Measurements from ENCODE around the gene ANO3.

DNA sequence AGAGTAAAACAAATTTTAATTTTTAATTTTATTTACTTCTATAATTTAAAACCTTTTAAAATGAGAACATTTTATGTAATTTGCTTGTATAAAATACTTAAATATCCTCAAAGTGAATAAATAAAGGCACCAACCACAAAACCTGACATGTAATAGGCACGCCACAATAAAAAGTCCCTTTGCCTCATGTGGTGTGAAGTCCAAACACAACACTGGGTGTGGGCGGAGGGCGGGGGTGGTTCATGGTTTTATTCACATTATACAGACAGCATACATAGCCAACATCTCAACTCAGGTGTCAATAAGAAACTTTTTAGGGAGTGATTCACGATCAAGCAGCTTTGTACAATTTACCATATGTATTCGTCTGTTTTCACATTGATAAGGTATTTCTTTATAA, 107.9 kb downstream of the ANO3 start:
- TF ChIP-seq, protein P1, sequence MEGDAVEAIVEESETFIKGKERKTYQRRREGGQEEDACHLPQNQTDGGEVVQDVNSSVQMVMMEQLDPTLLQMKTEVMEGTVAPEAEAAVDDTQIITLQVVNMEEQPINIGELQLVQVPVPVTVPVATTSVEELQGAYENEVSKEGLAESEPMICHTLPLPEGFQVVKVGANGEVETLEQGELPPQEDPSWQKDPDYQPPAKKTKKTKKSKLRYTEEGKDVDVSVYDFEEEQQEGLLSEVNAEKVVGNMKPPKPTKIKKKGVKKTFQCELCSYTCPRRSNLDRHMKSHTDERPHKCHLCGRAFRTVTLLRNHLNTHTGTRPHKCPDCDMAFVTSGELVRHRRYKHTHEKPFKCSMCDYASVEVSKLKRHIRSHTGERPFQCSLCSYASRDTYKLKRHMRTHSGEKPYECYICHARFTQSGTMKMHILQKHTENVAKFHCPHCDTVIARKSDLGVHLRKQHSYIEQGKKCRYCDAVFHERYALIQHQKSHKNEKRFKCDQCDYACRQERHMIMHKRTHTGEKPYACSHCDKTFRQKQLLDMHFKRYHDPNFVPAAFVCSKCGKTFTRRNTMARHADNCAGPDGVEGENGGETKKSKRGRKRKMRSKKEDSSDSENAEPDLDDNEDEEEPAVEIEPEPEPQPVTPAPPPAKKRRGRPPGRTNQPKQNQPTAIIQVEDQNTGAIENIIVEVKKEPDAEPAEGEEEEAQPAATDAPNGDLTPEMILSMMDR (IDR thresholded peaks at IDR 0.05; ENCODE audit: insufficient read depth, low read length, poor library complexity, severe bottlenecking), result no peak
- TF ChIP-seq EZH2phosphoT487 (conservative IDR thresholded peaks at IDR 0.05; ENCODE audit: low read length), result no peak
